GM12878 (cell line): ENCODE results near the gene TNF. TPM values are rescaled to one million over a fixed set of nuclear protein-coding genes. Genes with fewer than 3 reads are reported as not detected.

ENCODE experiments used
- FOXK2 ChIP-seq: fragments of 450-650 bp; IDR thresholded peaks from 2 replicates; pipeline ENCODE4 v1.6.1; 2017; ENCODE audit warnings: mild to moderate bottlenecking, moderate library complexity
- MEF2B ChIP-seq: fragments of 450-650 bp; IDR thresholded peaks from 2 replicates; pipeline ENCODE4 v1.6.1; 2018; ENCODE audit warnings: mild to moderate bottlenecking, moderate library complexity; ENCODE audit not compliant: partially characterized antibody, poor library complexity, severe bottlenecking
- MYB ChIP-seq: fragments of 150-350 bp; IDR thresholded peaks from 2 replicates; pipeline ENCODE4 v1.6.1; 2014; ENCODE audit warnings: mild to moderate bottlenecking, low read depth, low read length, borderline replicate concordance
- NFXL1 ChIP-seq: fragments of 450-650 bp; IDR thresholded peaks from 2 replicates; pipeline ENCODE4 v1.6.1; 2017; ENCODE audit warnings: antibody characterized with exemption, mild to moderate bottlenecking, borderline replicate concordance
- RUNX3 ChIP-seq: IDR thresholded peaks from 2 replicates; pipeline ENCODE4 v1.6.1; 2012; ENCODE audit warnings: low read length, inconsistent platforms
- SIN3A ChIP-seq: IDR thresholded peaks from 2 replicates; pipeline ENCODE4 v1.6.1; 2012; ENCODE audit warnings: low read depth, low read length, improper control_type of control experiment
- SMAD5 ChIP-seq: IDR thresholded peaks from 2 replicates; pipeline ENCODE4 v1.6.1; 2016; ENCODE audit warnings: antibody characterized with exemption, low read depth
- polyA plus RNA-seq, 11 experiments: library from polyadenylated mRNA; depleted of rRNA in 4 of 11; unstranded in 6 of 11; stranded (reverse) in 5 of 11; fragments of >200 nt; fragmentation: Nextera tagmentation in 4 of 11; fragmentation: Illumina TruSeq in 1 of 11; extraction: Ambion mirVana in 4 of 11; extraction: Trizol in 1 of 11; gene quantifications; 1 replicate in 1 of 11; 2 replicates in 10 of 11; pipeline versions ENCODE4 v1.2.1 to v1.2.3, GENCODE V29; 2011 to 2016; ENCODE audit warnings: inconsistent platforms in 2 of 11, missing spikeins in 2 of 11, low read depth in 1 of 11
- total RNA-seq, 4 experiments: library from RNA; depleted of rRNA in 3 of 4; stranded (reverse); fragments of >200 nt in 3 of 4; fragmentation: Illumina TruSeq in 1 of 4; extraction: Trizol in 1 of 4; gene quantifications; 2 replicates each; pipeline versions ENCODE4 v1.2.1 to v1.2.3, GENCODE V29; 2013 to 2021
- TF ChIP-seq, protein P1 (sequence below): fragments of 450-650 bp; IDR thresholded peaks from 2 replicates; pipeline ENCODE4 v1.6.1; 2017; ENCODE audit warnings: mild to moderate bottlenecking, moderate library complexity
- TF ChIP-seq, protein P2 (sequence below): fragments of 150-350 bp; IDR thresholded peaks from 2 replicates; pipeline ENCODE4 v1.6.1; 2016; ENCODE audit warnings: low read depth, low read length
- TF ChIP-seq, protein P3 (sequence below): IDR thresholded peaks from 2 replicates; pipeline ENCODE4 v1.6.1; 2011; ENCODE audit warnings: low read depth, mild to moderate bottlenecking, low read length, moderate library complexity, borderline replicate concordance; ENCODE audit errors: extremely low read depth
- TF ChIP-seq, protein P4 (sequence below): fragments of 450-650 bp; IDR thresholded peaks from 2 replicates; pipeline ENCODE4 v1.6.1; 2017; ENCODE audit warnings: low read depth, mild to moderate bottlenecking, moderate library complexity
- TF ChIP-seq, protein P5 (sequence below): fragments of 450-650 bp; conservative IDR thresholded peaks from 2 replicates; pipeline ENCODE4 v1.6.1; 2017; ENCODE audit warnings: mild to moderate bottlenecking, moderate library complexity

The TNF gene
- total and polyA plus RNA-seq, 10 of the 15 experiments (the other 5 are each of a cell fraction or from before 2014, with no cell fraction given) = 18.0 to 94.8 (median 61.9) TPM

DNA sequence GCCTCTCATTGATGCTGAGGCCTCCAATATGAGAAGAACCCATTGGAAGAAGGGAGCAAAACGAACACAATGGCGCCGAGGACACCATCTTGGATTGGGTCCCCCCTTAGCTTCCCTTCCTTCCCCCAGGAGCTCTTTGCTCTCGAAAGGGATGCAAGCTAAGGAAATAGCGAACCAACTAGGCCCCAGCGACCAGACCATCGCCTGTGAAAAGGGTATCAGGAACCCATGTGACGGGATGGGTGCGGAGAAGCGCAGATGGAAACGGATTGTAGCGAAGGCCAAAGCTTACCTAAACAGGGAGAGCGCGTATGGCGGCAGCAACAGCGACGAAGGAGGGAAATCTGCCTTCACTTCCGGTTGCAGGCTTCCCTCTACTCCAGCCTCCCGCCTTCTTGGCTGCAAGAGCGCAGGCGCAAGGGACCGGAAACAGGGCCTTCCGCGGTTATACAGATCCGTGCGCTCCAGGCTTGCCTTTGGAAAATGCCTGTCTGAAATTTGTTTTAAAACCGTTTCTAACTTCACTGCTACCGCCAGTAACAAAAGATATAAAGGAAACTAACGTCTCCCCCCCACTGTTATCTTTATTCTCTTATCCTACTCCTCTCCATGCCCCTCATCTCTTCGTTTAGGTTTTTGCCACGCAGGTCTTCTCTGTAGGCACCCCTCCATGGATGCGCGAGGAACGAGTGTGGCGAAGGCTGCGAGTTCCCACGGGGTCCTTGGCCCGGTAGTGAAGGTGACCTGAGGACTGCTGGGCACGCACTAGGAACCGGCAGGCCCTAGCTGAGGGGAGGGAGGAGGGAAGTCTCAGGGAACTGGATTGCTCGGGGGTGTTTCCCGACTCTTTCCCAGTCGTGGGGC is 33.5 kb upstream of the TNF start, which contains the start of gene DDX39B (continued):
- TF ChIP-seq, protein P1, sequence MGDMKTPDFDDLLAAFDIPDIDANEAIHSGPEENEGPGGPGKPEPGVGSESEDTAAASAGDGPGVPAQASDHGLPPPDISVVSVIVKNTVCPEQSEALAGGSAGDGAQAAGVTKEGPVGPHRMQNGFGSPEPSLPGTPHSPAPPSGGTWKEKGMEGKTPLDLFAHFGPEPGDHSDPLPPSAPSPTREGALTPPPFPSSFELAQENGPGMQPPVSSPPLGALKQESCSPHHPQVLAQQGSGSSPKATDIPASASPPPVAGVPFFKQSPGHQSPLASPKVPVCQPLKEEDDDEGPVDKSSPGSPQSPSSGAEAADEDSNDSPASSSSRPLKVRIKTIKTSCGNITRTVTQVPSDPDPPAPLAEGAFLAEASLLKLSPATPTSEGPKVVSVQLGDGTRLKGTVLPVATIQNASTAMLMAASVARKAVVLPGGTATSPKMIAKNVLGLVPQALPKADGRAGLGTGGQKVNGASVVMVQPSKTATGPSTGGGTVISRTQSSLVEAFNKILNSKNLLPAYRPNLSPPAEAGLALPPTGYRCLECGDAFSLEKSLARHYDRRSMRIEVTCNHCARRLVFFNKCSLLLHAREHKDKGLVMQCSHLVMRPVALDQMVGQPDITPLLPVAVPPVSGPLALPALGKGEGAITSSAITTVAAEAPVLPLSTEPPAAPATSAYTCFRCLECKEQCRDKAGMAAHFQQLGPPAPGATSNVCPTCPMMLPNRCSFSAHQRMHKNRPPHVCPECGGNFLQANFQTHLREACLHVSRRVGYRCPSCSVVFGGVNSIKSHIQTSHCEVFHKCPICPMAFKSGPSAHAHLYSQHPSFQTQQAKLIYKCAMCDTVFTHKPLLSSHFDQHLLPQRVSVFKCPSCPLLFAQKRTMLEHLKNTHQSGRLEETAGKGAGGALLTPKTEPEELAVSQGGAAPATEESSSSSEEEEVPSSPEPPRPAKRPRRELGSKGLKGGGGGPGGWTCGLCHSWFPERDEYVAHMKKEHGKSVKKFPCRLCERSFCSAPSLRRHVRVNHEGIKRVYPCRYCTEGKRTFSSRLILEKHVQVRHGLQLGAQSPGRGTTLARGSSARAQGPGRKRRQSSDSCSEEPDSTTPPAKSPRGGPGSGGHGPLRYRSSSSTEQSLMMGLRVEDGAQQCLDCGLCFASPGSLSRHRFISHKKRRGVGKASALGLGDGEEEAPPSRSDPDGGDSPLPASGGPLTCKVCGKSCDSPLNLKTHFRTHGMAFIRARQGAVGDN = peak; percentile 88
- TF ChIP-seq FOXK2 (peak; percentile 77), RUNX3 (peak; percentile 92), MEF2B (peak; percentile 42), SMAD5 (peak; percentile 93), SIN3A (no peak), NFXL1 (no peak), MYB (peak; percentile 97)
- TF ChIP-seq, protein P2, sequence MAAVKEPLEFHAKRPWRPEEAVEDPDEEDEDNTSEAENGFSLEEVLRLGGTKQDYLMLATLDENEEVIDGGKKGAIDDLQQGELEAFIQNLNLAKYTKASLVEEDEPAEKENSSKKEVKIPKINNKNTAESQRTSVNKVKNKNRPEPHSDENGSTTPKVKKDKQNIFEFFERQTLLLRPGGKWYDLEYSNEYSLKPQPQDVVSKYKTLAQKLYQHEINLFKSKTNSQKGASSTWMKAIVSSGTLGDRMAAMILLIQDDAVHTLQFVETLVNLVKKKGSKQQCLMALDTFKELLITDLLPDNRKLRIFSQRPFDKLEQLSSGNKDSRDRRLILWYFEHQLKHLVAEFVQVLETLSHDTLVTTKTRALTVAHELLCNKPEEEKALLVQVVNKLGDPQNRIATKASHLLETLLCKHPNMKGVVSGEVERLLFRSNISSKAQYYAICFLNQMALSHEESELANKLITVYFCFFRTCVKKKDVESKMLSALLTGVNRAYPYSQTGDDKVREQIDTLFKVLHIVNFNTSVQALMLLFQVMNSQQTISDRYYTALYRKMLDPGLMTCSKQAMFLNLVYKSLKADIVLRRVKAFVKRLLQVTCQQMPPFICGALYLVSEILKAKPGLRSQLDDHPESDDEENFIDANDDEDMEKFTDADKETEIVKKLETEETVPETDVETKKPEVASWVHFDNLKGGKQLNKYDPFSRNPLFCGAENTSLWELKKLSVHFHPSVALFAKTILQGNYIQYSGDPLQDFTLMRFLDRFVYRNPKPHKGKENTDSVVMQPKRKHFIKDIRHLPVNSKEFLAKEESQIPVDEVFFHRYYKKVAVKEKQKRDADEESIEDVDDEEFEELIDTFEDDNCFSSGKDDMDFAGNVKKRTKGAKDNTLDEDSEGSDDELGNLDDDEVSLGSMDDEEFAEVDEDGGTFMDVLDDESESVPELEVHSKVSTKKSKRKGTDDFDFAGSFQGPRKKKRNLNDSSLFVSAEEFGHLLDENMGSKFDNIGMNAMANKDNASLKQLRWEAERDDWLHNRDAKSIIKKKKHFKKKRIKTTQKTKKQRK = no peak
- TF ChIP-seq, protein P3, sequence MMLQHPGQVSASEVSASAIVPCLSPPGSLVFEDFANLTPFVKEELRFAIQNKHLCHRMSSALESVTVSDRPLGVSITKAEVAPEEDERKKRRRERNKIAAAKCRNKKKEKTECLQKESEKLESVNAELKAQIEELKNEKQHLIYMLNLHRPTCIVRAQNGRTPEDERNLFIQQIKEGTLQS = peak; percentile 27; the same call in 1 of the 2 replicates
- TF ChIP-seq, protein P4, sequence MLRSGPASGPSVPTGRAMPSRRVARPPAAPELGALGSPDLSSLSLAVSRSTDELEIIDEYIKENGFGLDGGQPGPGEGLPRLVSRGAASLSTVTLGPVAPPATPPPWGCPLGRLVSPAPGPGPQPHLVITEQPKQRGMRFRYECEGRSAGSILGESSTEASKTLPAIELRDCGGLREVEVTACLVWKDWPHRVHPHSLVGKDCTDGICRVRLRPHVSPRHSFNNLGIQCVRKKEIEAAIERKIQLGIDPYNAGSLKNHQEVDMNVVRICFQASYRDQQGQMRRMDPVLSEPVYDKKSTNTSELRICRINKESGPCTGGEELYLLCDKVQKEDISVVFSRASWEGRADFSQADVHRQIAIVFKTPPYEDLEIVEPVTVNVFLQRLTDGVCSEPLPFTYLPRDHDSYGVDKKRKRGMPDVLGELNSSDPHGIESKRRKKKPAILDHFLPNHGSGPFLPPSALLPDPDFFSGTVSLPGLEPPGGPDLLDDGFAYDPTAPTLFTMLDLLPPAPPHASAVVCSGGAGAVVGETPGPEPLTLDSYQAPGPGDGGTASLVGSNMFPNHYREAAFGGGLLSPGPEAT = peak; percentile 94
- TF ChIP-seq, protein P5, sequence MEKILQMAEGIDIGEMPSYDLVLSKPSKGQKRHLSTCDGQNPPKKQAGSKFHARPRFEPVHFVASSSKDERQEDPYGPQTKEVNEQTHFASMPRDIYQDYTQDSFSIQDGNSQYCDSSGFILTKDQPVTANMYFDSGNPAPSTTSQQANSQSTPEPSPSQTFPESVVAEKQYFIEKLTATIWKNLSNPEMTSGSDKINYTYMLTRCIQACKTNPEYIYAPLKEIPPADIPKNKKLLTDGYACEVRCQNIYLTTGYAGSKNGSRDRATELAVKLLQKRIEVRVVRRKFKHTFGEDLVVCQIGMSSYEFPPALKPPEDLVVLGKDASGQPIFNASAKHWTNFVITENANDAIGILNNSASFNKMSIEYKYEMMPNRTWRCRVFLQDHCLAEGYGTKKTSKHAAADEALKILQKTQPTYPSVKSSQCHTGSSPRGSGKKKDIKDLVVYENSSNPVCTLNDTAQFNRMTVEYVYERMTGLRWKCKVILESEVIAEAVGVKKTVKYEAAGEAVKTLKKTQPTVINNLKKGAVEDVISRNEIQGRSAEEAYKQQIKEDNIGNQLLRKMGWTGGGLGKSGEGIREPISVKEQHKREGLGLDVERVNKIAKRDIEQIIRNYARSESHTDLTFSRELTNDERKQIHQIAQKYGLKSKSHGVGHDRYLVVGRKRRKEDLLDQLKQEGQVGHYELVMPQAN = no peak; the same call in none of the 2 replicates
